ENCODE results near the gene EDEM3. TPM values are rescaled to one million over a fixed set of nuclear protein-coding genes. Genes with fewer than 3 reads are reported as not detected.
"Not testable (repeated sequence)": the region's sequence is repeated elsewhere in the genome, so short reads cannot be mapped to it uniquely, and the experiment has no call there.

Gene EDEM3
- total RNA-seq (2014; rRNA removed; shearing (Covaris generic)): 8.9 and 12.7 TPM in 2 replicates

- in situ Hi-C loops (cut with HindIII; ENCODE audit: low sequenced_read_pairs): no loop called here
- peak; percentile 100 for DNase-seq (ENCODE audit: low spot score)
Measured at GRCh38 chr1:184754476-184755225, at the start of gene EDEM3. EDEM3 (minus strand) TSS chr1:184754858; CDS start chr1:184754646, 212 bp downstream.

GRCh38 chr1:184804220-184804619 is 49.6 kb upstream of the EDEM3 start:
- in situ Hi-C loops (cut with HindIII; ENCODE audit: low sequenced_read_pairs): loop anchor here (25.0 kb wide), 2 partner anchors 183 to 358 kb away; partner anchors contain the start of genes SWT1 and TRMT1L
- no peak for DNase-seq (ENCODE audit: low spot score)

DNA sequence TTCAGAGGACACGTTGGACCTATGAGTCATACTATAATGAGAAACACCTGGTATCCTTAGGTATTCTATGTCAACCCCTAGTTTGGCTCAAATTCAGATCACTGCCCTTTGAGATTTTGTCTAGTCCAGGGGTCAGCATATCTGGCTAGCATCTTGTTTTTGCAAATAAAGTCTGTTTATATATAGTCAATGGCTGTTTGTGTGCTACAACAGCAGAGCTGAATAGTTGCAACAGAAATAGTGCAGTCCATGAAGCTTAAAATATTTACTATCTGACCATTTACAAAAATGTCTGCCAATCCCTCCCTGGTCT is 48.5 kb upstream of the EDEM3 start:
- DNase-seq (ENCODE audit: low spot score): no peak
- in situ Hi-C loops (cut with HindIII; ENCODE audit: low sequenced_read_pairs): loop anchor here (25.0 kb wide), 2 partner anchors 184 to 359 kb away; partner anchors contain the start of genes SWT1 and TRMT1L

DNA sequence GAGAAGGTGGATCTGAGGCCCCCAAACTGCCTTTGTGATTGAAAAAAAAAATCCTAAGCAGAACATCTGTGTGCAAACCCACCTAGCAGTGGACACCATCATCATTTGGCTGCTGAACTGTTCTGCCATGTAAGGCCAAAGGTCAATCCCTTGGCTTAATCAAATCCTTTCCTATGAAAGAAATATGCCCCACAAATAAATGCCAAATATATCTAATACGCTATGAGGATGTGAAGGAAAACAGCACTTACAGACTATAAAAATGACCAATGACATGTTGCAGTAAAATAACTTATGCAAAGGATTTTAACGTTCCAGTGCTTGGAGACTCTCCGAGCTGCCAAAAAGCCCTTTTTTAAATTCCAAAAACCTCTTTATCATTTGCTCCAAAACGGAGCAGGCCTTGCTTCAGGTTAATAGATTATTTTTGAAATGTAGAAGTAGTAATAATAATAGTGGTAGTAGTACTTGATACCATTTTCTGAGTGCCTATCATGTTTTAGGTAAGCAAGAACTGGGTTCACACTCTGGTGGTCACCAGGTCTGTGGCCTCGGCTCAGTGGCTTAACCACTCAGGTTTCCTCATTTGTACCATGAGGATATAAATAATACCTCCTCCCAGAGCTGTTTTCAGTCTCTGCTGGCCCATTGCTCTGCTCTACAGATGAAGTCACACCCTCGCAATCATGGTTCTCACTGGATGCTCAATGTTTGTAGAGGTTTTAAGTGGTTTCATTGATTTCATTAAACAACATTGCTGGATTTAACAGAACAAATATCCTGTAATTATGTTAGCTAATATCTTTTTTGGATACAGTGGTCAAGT is 47.9 kb upstream of the EDEM3 start:
- DNase-seq (ENCODE audit: low spot score): no peak
- in situ Hi-C loops (cut with HindIII; ENCODE audit: low sequenced_read_pairs): loop anchor here (25.0 kb wide), 2 partner anchors 185 to 360 kb away; partner anchors contain the start of genes SWT1 and TRMT1L

- in situ Hi-C loops (cut with HindIII; ENCODE audit: low sequenced_read_pairs): loop anchor here (25.0 kb wide), 2 partner anchors 186 to 361 kb away; partner anchors contain the start of genes SWT1 and TRMT1L
- DNase-seq (ENCODE audit: low spot score): no peak
Measured at GRCh38 chr1:184801503-184801902, 46.8 kb upstream of the EDEM3 start.

GRCh38 chr1:184800876-184801275 is 46.2 kb upstream of the EDEM3 start:
- in situ Hi-C loops (cut with HindIII; ENCODE audit: low sequenced_read_pairs): loop anchor here (25.0 kb wide), 2 partner anchors 186 to 361 kb away; partner anchors contain the start of genes SWT1 and TRMT1L
- no peak for DNase-seq (ENCODE audit: low spot score)

- in situ Hi-C loops (cut with HindIII; ENCODE audit: low sequenced_read_pairs): no loop called here
- no peak for DNase-seq (ENCODE audit: low spot score)
Measured at GRCh38 chr1:184793967-184794366, 39.3 kb upstream of the EDEM3 start.

DNA sequence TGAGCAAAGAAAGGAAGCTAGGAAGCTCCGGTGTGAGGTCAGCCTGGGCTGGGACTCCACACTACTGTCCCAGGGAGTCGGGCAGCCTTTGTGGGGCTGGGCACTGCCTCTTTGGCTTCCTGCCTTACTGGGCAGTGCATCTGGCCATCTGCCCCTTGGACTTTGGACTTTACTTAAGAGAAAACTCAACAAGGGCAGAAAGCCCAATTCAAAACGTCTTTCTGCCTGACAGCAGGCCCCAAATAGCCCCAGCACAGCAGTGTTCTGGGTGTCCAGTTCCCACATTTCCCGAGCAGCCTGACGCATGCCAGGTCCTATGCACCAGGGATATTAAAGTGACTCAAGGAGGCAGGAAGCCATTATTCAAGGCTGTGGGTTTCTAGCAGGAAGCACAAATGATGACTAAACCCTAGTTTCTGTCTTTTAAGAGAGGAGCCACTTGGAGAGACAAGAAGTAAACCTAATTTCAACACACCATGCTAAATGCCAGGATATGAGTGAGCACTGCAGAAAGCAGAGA is 37.9 kb upstream of the EDEM3 start:
- DNase-seq (ENCODE audit: low spot score): peak; percentile 73
- in situ Hi-C loops (cut with HindIII; ENCODE audit: low sequenced_read_pairs): no loop called here

- DNase-seq (ENCODE audit: low spot score): no peak
- in situ Hi-C loops (cut with HindIII; ENCODE audit: low sequenced_read_pairs): no loop called here
Measured at GRCh38 chr1:184791550-184791900, 36.9 kb upstream of the EDEM3 start.

DNA sequence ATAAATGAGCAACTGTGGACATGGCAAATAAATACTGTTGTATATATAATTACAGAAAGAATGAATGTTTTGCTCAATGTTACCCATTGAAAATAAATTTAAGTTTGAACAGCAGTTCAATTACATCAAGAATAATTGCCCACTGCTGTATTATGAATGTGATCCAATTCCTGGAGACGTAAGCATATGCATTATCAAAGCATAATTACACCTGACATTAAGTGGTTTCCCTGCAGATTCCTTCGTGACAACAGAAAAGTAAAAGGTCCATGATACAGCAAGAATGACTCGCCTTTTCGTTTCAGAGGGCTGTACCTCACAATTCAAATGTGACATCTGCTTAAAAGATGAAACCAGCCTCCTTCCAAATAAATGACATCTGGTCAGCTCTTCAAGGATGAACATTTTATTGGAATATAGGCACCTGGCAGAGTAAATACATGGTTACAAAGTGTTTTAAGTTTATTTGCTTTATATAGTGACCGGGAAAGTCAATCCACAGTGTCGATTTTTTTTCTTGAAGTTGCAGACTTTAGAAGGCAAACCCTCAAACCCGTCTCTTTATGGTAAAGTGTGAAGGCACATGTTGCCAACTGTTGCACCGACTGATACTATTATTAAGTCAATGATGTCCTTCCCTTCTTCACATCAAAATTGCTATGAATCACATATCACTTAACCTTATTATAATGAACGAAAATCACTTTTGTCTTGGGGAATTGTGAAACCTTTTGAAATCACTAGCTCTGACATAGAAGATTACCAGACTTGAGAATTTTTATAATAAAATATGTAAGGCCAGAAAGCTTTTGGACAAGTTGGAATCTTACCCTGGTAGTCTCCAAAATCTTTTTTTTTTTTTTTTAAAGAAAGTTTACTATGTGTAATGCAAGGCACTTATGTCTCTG is 36.2 kb upstream of the EDEM3 start:
- in situ Hi-C loops (cut with HindIII; ENCODE audit: low sequenced_read_pairs): no loop called here
- DNase-seq (ENCODE audit: low spot score): no peak

GRCh38 chr1:184789884-184790283 is 35.2 kb upstream of the EDEM3 start:
- in situ Hi-C loops (cut with HindIII; ENCODE audit: low sequenced_read_pairs): no loop called here
- DNase-seq (ENCODE audit: low spot score): no peak

DNA sequence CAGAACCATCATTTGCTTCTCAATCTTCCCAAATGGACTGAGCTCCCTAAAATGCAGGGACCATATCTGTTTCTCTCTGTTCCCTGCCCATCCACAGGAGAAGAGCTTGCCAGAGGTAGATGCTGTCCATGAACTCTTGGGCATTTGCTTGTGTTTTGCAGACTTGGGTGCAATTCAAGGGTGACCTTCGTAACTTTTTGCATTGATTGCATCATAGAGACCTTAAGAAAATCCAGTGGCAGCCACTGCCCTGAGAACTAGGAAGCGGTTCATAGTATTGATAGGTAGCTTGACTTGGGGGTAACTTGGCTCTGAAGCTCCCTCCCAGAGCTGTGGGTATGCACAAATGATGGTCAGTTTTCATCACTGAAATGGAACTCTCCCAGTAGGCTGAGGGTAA is 34.3 kb upstream of the EDEM3 start:
- in situ Hi-C loops (cut with HindIII; ENCODE audit: low sequenced_read_pairs): no loop called here
- DNase-seq (ENCODE audit: low spot score): no peak

DNA sequence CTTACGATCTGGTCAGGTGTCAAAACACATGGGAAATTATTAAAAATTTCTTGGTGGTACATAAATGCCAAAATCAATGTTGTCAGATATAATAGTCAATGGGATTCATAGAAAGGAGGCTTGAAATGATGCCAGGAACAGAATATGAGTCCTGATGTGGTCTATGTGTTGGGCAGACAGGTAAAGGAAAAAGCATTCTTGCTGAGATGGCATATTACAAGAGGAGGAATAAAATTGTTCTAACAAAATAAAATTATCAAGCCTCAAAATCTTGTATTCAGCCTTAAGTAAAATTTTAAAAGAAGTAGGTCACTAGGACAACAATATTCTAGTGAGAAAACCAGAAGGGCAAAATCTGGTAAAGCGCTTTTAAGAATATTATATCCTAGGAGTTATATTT is 30.9 kb upstream of the EDEM3 start:
- DNase-seq (ENCODE audit: low spot score): no peak
- in situ Hi-C loops (cut with HindIII; ENCODE audit: low sequenced_read_pairs): no loop called here

GRCh38 chr1:184783723-184784122 is 29.1 kb upstream of the EDEM3 start:
- DNase-seq (ENCODE audit: low spot score); in situ Hi-C loops (cut with HindIII; ENCODE audit: low sequenced_read_pairs): not testable (repeated sequence)

DNA sequence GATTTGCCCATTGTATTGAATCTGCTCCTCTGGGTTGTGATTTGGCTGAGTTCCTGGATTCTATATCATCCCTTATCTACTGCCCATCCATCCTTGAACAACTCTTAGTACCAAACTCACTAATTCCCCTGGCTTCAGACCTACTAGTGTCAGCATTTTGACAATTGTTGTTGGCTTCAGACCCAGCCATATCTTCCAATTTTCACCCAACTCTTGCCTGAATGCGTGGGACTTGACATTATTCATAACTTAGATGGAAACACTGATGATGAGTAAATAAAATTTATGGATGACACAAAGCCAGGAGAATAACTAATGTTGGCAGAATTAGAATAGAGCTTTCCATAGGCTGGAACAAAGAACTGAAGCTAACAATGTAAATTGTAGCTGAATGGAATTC is 27.3 kb upstream of the EDEM3 start:
- no peak for DNase-seq (ENCODE audit: low spot score)
- in situ Hi-C loops (cut with HindIII; ENCODE audit: low sequenced_read_pairs): no loop called here

DNA sequence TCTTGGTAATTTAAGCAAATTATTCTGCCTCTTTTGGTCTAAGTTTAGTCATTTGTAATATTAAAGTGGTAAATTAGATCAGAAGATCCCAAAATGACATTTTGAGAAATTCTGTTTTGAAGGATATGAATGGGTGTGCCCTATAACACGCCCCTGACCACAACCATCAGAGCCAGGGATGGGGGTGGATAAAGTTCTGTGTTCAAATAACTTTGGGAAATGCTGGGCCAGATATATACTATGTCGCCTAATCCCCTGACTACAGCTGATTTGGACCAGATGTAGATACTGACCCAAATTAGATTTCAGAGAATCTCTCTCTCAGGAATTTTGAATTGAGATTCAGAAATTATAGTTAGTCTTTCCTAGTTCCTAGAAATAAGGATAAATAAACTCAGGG is 21.2 kb upstream of the EDEM3 start:
- in situ Hi-C loops (cut with HindIII; ENCODE audit: low sequenced_read_pairs): no loop called here
- DNase-seq (ENCODE audit: low spot score): no peak

- in situ Hi-C loops (cut with HindIII; ENCODE audit: low sequenced_read_pairs): no loop called here
- no peak for DNase-seq (ENCODE audit: low spot score)
Measured at GRCh38 chr1:184775329-184775728, 20.7 kb upstream of the EDEM3 start.

DNA sequence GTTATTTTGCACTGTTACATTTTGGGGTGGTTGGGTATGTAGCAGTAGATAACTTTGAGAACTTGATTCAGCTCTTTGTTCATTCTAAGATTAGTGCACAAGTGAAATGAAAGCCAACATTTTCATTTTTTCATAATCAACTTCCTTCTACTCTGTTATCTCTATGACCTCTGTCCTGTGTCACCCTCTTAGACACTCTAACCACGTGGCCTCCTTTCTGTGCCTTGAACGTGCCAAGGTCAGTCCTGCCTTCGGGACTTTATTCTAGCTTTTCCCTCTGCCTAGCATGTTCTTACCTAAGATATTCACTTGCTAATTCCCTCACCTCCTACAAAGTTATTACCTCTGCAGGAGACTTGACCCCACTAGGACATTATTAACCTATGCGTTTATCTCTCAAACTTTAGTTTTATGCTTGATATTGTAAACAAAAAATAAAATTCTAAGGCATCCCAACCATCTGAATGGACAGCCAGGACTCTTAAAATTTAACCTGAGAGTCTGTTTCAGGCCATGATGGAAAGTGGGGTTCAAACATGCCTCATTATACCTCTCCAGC is 19.2 kb upstream of the EDEM3 start:
- in situ Hi-C loops (cut with HindIII; ENCODE audit: low sequenced_read_pairs): no loop called here
- DNase-seq (ENCODE audit: low spot score): no peak

DNA sequence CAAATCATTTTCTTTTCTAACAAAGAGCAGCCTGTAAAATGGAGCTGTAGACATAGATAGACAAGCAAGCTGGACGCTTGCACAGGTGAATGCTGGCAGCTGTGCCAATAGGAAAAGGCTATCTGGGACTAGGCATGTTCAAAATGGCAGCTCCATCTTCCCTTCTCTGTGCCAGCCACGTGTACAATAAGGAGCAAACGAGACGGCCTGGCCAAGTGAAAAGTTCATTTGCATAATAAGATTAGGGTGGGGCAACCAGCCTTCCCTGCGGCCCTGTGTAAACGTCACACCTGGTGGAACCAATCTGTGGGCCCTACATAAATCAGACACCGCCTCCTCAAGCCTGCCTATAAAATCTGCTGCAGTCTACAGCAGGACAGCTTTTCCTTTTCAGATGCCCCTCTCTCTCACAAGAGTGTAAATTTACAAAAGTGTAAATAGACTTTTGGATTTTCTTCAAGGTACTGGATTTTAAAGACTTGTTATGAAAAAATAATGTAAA is 16.6 kb upstream of the EDEM3 start:
- no peak for DNase-seq (ENCODE audit: low spot score)
- in situ Hi-C loops (cut with HindIII; ENCODE audit: low sequenced_read_pairs): no loop called here
